Lower lobe of right lung (tissue), 2 donors: Measurements from ENCODE around the gene CNOT6. TPM values are rescaled to one million over a fixed set of nuclear protein-coding genes. Genes with fewer than 3 reads are reported as not detected.

Experiments
- ATAC-seq, 2 donors: fragments of 200-7000 bp; cut with Tn5 transposase; one replicate each; pipeline ENCODE4 v1.9.1; 2020 to 2022; ENCODE audit warnings: mild to moderate bottlenecking in 2 of 2, moderate library complexity in 2 of 2
- DNase-seq: peaks from one replicate; pipeline ENCODE4 v3.0.0-alpha.2; 2020
- H3K27ac ChIP-seq: fragments of 200-600 bp; one replicate; pipeline ENCODE4 v1.8.0; 2022
- H3K27me3 ChIP-seq: fragments of 200-600 bp; one replicate; pipeline ENCODE4 v1.8.0; 2022; ENCODE audit warnings: low read depth
- H3K36me3 ChIP-seq: fragments of 200-600 bp; one replicate; pipeline ENCODE4 v1.8.0; 2022; ENCODE audit warnings: mild to moderate bottlenecking
- H3K4me1 ChIP-seq: fragments of 200-600 bp; one replicate; pipeline ENCODE4 v1.8.0; 2022
- H3K4me3 ChIP-seq: fragments of 200-600 bp; one replicate; pipeline ENCODE4 v1.8.0; 2022; ENCODE audit warnings: mild to moderate bottlenecking
- H3K9me3 ChIP-seq: fragments of 200-600 bp; one replicate; pipeline ENCODE4 v1.8.0; 2022
- intact Hi-C: fragments of 100-400 bp; cut with DNase I; formaldehyde crosslinking; loops from one replicate; pipeline ENCODE4 v1.11.0; 2022
- total RNA-seq: library from RNA; stranded (reverse); fragmentation: NEBNext Ultra II Directional; extraction: Animal tissue kit (Norgen Biotek cat#: 25700); gene quantifications from one replicate; pipeline ENCODE4 v1.2.1, GENCODE V29; 2021
- TF ChIP-seq, protein P1 (sequence below): fragments of 200-600 bp; IDR thresholded peaks from one replicate; pipeline ENCODE4 v1.8.0; 2022; ENCODE audit warnings: antibody characterized with exemption, mild to moderate bottlenecking
- donor health status: DM: no; HTN: yes; CAD: no; lungs with severe emphysema.

CNOT6 gene
- total RNA-seq, 1 donor from 2014 or later, result 32.4 TPM

DNA sequence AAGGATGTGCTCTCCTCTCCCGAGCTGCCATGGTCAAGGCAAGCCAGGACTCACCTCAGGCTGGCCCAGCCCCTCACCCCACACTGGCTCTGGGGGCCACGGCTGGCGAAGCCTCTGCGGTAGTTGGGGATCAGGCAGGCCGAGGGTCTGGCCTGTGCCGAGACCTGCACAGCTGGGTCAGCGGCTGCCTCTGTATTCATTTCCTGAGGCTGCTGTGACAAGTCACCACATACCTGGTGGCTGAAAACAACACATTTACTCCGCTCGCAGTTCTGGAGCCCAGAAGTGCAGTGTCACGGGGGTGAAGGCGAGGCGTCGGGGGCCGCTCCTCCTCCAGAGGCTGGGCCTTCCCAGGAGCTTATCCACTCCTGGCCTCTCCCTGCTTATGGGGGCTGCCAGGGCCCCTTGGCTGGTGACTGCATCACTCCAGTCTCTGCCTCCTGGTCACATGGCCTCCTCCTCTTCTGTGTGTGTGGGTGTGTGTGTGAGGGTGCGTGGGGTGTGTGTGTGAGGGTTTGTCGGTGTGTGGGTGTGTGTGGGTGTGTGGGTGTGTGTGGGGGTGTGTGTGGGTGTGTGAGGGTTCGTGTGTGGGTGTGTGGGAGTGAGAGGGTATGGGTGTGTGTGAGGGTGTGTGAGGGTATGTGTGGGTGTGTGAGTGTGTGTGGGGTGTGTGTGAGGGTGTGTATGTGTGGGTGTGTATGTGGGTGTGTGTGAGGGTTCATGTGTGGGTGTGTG lies 100.3 kb downstream of the CNOT6 start:
- no peak overlapping the region for H3K27ac ChIP-seq
- DNase-seq (no peak), ATAC-seq (no peak)
- H3K36me3 ChIP-seq, result no peaks in the 10 kb centered on the region
- peaks cover 19% of the 10 kb centered on the region for H3K4me1 ChIP-seq
- H3K4me3 ChIP-seq, result no peak overlapping the region
- intact Hi-C loops, result no loop called here
- TF ChIP-seq, protein P1, sequence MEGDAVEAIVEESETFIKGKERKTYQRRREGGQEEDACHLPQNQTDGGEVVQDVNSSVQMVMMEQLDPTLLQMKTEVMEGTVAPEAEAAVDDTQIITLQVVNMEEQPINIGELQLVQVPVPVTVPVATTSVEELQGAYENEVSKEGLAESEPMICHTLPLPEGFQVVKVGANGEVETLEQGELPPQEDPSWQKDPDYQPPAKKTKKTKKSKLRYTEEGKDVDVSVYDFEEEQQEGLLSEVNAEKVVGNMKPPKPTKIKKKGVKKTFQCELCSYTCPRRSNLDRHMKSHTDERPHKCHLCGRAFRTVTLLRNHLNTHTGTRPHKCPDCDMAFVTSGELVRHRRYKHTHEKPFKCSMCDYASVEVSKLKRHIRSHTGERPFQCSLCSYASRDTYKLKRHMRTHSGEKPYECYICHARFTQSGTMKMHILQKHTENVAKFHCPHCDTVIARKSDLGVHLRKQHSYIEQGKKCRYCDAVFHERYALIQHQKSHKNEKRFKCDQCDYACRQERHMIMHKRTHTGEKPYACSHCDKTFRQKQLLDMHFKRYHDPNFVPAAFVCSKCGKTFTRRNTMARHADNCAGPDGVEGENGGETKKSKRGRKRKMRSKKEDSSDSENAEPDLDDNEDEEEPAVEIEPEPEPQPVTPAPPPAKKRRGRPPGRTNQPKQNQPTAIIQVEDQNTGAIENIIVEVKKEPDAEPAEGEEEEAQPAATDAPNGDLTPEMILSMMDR, result no peak
- H3K27me3 ChIP-seq, result peaks cover 33% of the 10 kb centered on the region
- no peaks in the 10 kb centered on the region for H3K9me3 ChIP-seq

GRCh38 chr5:180595046-180595379 lies 100.8 kb downstream of the CNOT6 start:
- Histone ChIP-seq H3K4me1 (peaks cover 17% of the 10 kb centered on the region), H3K36me3 (no peaks in the 10 kb centered on the region), H3K9me3 (no peaks in the 10 kb centered on the region), H3K27ac (no peak overlapping the region), H3K27me3 (peaks cover 28% of the 10 kb centered on the region), H3K4me3 (no peak overlapping the region)
- TF ChIP-seq, protein P1, result no peak
- no peak for ATAC-seq
- intact Hi-C loops, result no loop called here
- no peak for DNase-seq

- Histone ChIP-seq H3K4me1 (peaks cover 12% of the 10 kb centered on the region), H3K27ac (no peak overlapping the region), H3K9me3 (no peaks in the 10 kb centered on the region), H3K4me3 (no peak overlapping the region), H3K27me3 (peaks cover 22% of the 10 kb centered on the region), H3K36me3 (no peaks in the 10 kb centered on the region)
- ATAC-seq (peak in 1 of 2 donors; percentile 2), DNase-seq (peak; percentile 55)
- TF ChIP-seq, protein P1, result no peak
- intact Hi-C loops, result no loop called here
Measured at GRCh38 chr5:180595381-180596114, 101.4 kb downstream of the CNOT6 start.

GRCh38 chr5:180596115-180596667 lies 102.0 kb downstream of the CNOT6 start:
- Histone ChIP-seq H3K27ac (no peak overlapping the region), H3K9me3 (no peaks in the 10 kb centered on the region), H3K4me3 (no peak overlapping the region), H3K4me1 (peaks cover 6% of the 10 kb centered on the region), H3K27me3 (peaks cover 16% of the 10 kb centered on the region), H3K36me3 (no peaks in the 10 kb centered on the region)
- intact Hi-C loops, result no loop called here
- ATAC-seq (peak in 1 of 2 donors; percentile 5), DNase-seq (no peak)
- TF ChIP-seq, protein P1, result no peak

GRCh38 chr5:180596668-180597231 lies 102.6 kb downstream of the CNOT6 start:
- intact Hi-C loops, result no loop called here
- ATAC-seq (peak; percentile 18 to 28), DNase-seq (peak; percentile 58)
- no peak overlapping the region for H3K27ac ChIP-seq
- peaks cover 10% of the 10 kb centered on the region for H3K27me3 ChIP-seq
- H3K36me3 ChIP-seq, result no peaks in the 10 kb centered on the region
- no peaks in the 10 kb centered on the region for H3K9me3 ChIP-seq
- H3K4me1 ChIP-seq, result peaks cover under 1% of the 10 kb centered on the region
- TF ChIP-seq, protein P1, result no peak
- H3K4me3 ChIP-seq, result no peak overlapping the region
